ACC112 (cell line): ENCODE data around the gene ABCC5.

Experiments used
- H2AFZ ChIP-seq: fragments of 200-600 bp; sonication (generic); one replicate; pipeline ENCODE4 v1.6.0; 2017; ENCODE audit warnings: antibody characterized with exemption, low read length; ENCODE audit not compliant: unreplicated experiment
- H3K27ac ChIP-seq: fragments of 200-600 bp; sonication (generic); 2 replicates; pipeline ENCODE4 v1.5.1; 2014; ENCODE audit warnings: low read depth, mild to moderate bottlenecking, antibody characterized with exemption, low read length, moderate library complexity
- H3K27me3 ChIP-seq: fragments of 200-600 bp; sonication (generic); 2 replicates; pipeline ENCODE4 v1.6.1; 2014; ENCODE audit warnings: mild to moderate bottlenecking, antibody characterized with exemption, low read length, moderate library complexity, mixed read lengths; ENCODE audit not compliant: insufficient read depth
- H3K36me3 ChIP-seq: fragments of 200-600 bp; sonication (generic); 2 replicates; pipeline ENCODE4 v1.6.1; 2016; ENCODE audit warnings: mild to moderate bottlenecking, antibody characterized with exemption, low read length, moderate library complexity, mixed read lengths; ENCODE audit not compliant: insufficient read depth
- H3K4me1 ChIP-seq: fragments of 200-600 bp; sonication (generic); one replicate; pipeline ENCODE4 v1.6.1; 2016; ENCODE audit warnings: low read length, mixed read lengths; ENCODE audit not compliant: insufficient read depth, unreplicated experiment, control insufficient read depth
- H3K4me3 ChIP-seq: fragments of 200-600 bp; sonication (generic); 2 replicates; pipeline ENCODE4 v1.5.1; 2014; ENCODE audit warnings: mild to moderate bottlenecking, low read depth, low read length
- H3K79me2 ChIP-seq: fragments of 200-600 bp; sonication (generic); one replicate; pipeline ENCODE4 v1.6.0; 2016; ENCODE audit warnings: low read length; ENCODE audit not compliant: control insufficient read depth, unreplicated experiment, insufficient read depth

ABCC5 gene

GRCh38 chr3:184002469-184002868 is 15.2 kb downstream of the ABCC5 start:
- H3K4me1 ChIP-seq, result peaks cover 25% of the 10 kb centered on the region
- no peak overlapping the region for H3K27ac ChIP-seq
- H2AFZ ChIP-seq, result no peak overlapping the region
- no peaks in the 10 kb centered on the region for H3K27me3 ChIP-seq
- no peak overlapping the region for H3K4me3 ChIP-seq
- no peaks in the 10 kb centered on the region for H3K36me3 ChIP-seq
- peaks cover 3% of the 10 kb centered on the region for H3K79me2 ChIP-seq

GRCh38 chr3:184001761-184002160 is 15.9 kb downstream of the ABCC5 start:
- H3K4me1 ChIP-seq, result peaks cover 25% of the 10 kb centered on the region
- no peak overlapping the region for H2AFZ ChIP-seq
- peaks cover 3% of the 10 kb centered on the region for H3K79me2 ChIP-seq
- no peak overlapping the region for H3K4me3 ChIP-seq
- no peak overlapping the region for H3K27ac ChIP-seq
- H3K36me3 ChIP-seq, result no peaks in the 10 kb centered on the region
- no peaks in the 10 kb centered on the region for H3K27me3 ChIP-seq

- Histone ChIP-seq H3K79me2 (no peaks in the 10 kb centered on the region), H3K27me3 (no peaks in the 10 kb centered on the region), H3K36me3 (no peaks in the 10 kb centered on the region), H3K27ac (no peak overlapping the region), H2AFZ (no peak overlapping the region), H3K4me3 (no peak overlapping the region), H3K4me1 (no peaks in the 10 kb centered on the region)
Measured at GRCh38 chr3:183991403-183991802, 26.3 kb downstream of the ABCC5 start.

GRCh38 chr3:183988216-183988790 is 29.4 kb downstream of the ABCC5 start:
- Histone ChIP-seq H3K36me3 (no peaks in the 10 kb centered on the region), H3K27ac (no peak overlapping the region), H3K79me2 (no peaks in the 10 kb centered on the region), H3K27me3 (no peaks in the 10 kb centered on the region), H3K4me3 (no peak overlapping the region), H3K4me1 (no peaks in the 10 kb centered on the region), H2AFZ (no peak overlapping the region)

GRCh38 chr3:183987000-183987600 is 30.6 kb downstream of the ABCC5 start:
- H2AFZ ChIP-seq, result no peak overlapping the region
- H3K27me3 ChIP-seq, result no peaks in the 10 kb centered on the region
- no peak overlapping the region for H3K4me3 ChIP-seq
- no peaks in the 10 kb centered on the region for H3K4me1 ChIP-seq
- H3K27ac ChIP-seq, result no peak overlapping the region
- no peaks in the 10 kb centered on the region for H3K36me3 ChIP-seq
- H3K79me2 ChIP-seq, result no peaks in the 10 kb centered on the region

- no peak overlapping the region for H3K27ac ChIP-seq
- no peak overlapping the region for H3K4me3 ChIP-seq
- H3K79me2 ChIP-seq, result no peaks in the 10 kb centered on the region
- no peaks in the 10 kb centered on the region for H3K27me3 ChIP-seq
- H3K36me3 ChIP-seq, result peaks cover 7% of the 10 kb centered on the region; the same call in 1 of the 2 replicates
- H2AFZ ChIP-seq, result no peak overlapping the region
- no peaks in the 10 kb centered on the region for H3K4me1 ChIP-seq
Measured at GRCh38 chr3:183984749-183985729, 32.6 kb downstream of the ABCC5 start.

GRCh38 chr3:183984127-183984740 is 33.5 kb downstream of the ABCC5 start:
- no peaks in the 10 kb centered on the region for H3K27me3 ChIP-seq
- no peak overlapping the region for H2AFZ ChIP-seq
- no peaks in the 10 kb centered on the region for H3K79me2 ChIP-seq
- no peaks in the 10 kb centered on the region for H3K4me1 ChIP-seq
- H3K27ac ChIP-seq, result no peak overlapping the region
- H3K36me3 ChIP-seq, result peaks cover 7% of the 10 kb centered on the region; the same call in 1 of the 2 replicates
- no peak overlapping the region for H3K4me3 ChIP-seq

GRCh38 chr3:183981990-183982644 is 35.6 kb downstream of the ABCC5 start:
- no peaks in the 10 kb centered on the region for H3K4me1 ChIP-seq
- no peak overlapping the region for H3K27ac ChIP-seq
- H3K36me3 ChIP-seq, result peaks cover 7% of the 10 kb centered on the region; the same call in 1 of the 2 replicates
- H2AFZ ChIP-seq, result no peak overlapping the region
- H3K4me3 ChIP-seq, result no peak overlapping the region
- no peaks in the 10 kb centered on the region for H3K79me2 ChIP-seq
- no peaks in the 10 kb centered on the region for H3K27me3 ChIP-seq

- H3K27me3 ChIP-seq, result no peaks in the 10 kb centered on the region
- H3K27ac ChIP-seq, result no peak overlapping the region
- no peaks in the 10 kb centered on the region for H3K4me1 ChIP-seq
- peaks cover 7% of the 10 kb centered on the region; the same call in 1 of the 2 replicates for H3K36me3 ChIP-seq
- no peak overlapping the region for H2AFZ ChIP-seq
- H3K79me2 ChIP-seq, result no peaks in the 10 kb centered on the region
- H3K4me3 ChIP-seq, result no peak overlapping the region
Measured at GRCh38 chr3:183980403-183980802, 37.3 kb downstream of the ABCC5 start.
